Tongue (tissue), 2 donors: Measurements from ENCODE around the gene CFAP54. TPM values are rescaled to one million over a fixed set of nuclear protein-coding genes. Genes with fewer than 3 reads are reported as not detected.

Experiments
- DNase-seq: peaks from one replicate; pipeline ENCODE4 v3.0.0-alpha.2; 2015
- total RNA-seq: library from RNA; depleted of rRNA; stranded (reverse); fragments of >200 nt; gene quantifications from one replicate; pipeline ENCODE4 v1.2.3, GENCODE V29; 2014

Gene CFAP54
- total RNA-seq, 1 donor from 2014 or later = 1.6 TPM

DNA sequence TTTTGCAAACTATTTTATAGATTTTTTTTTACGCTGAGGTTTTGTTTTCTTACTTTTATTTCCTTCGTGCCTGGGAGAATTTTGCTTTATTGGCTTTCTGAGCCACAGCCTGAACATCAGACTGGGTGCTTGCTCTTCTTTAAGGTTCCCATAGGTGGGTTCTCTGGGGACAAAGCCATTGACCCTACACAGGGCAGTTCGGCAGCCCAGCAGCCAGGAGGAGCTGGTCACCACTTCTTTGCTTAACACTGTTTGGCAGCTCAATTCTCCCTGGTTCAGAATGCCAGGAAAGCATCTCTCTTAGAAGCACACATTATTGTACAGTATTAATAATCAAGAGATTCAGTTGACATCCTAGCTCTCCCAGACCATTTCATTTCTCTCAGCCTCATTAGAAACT lies 276.9 kb downstream of the CFAP54 start:
- no peak for DNase-seq

DNA sequence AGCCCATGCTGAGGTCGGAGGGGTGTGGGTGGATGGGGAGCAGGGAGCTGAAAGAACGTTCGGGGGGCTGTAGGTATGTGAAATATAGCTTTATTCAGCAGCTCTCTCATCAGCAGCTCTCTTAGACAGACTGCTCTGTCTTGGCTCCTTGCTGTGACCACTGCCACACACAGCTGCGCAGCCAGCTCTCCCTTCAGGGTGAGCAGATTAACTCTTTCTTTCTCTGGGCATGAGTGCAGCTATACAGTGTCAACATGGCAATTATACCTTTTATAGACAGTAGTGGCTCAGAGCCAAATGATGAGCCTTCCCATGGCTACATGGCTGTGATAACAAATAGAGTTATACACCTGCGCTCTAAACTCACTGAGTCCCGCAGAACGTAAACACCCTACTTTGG lies 280.0 kb downstream of the CFAP54 start:
- DNase-seq = no peak

DNA sequence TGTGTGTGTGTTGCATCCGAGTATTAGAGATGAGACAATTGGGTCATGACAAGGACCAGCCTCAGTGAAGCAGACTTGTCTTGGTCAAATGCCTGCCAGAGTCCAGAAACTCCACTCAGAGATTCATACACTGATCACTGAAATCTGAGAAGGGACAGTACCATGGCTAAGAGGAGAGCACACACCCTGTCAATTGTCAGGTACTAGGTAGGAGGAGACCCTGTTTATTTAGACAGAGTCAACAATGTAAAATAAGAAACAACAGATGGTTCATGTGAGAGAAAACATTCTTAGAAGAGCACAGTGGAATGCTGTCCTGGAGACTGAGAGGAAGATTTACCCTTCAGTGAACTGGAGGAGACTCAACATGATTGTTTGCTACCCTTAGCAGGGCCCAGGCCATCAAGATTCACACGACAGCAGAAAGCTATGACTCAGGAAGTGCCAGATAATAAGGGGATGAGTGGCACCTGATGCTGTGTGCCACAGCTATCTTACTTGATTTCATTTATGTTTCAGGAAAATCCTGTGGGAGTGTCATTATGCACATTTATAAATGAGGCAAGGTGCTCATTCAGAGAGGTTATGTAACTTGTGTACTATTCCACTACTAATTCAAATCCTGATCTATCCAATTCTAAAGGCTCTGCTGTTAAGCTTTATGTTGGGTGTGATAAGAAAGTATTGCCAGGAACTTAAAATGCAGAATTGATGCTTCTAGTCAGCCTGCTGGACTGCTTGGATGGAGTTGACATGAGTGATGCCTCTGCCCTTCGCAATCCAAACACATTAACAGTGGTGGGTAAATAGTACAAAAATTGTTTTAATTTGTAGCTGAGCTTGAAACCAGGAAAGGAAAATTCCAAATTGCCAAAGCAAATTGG lies 281.1 kb downstream of the CFAP54 start:
- no peak for DNase-seq

DNA sequence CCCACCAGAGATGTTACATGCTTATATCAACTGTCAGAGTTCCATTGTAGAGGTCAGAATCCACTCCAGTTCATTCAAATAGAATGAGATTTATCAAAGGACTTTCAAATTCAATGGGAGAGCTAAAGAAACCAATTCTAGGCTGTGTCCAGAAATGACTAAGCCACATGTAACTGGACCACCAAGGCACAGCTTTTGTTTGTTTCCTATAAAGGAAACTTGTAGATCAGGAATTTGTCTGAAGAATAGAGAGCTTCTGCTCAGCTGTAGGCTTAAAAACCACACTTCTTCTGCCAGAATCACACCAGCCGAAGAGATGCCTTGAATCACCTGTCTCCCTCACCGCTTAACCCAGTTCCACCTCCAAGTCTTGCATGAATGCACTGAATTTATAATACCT lies 283.7 kb downstream of the CFAP54 start:
- no peak for DNase-seq

DNA sequence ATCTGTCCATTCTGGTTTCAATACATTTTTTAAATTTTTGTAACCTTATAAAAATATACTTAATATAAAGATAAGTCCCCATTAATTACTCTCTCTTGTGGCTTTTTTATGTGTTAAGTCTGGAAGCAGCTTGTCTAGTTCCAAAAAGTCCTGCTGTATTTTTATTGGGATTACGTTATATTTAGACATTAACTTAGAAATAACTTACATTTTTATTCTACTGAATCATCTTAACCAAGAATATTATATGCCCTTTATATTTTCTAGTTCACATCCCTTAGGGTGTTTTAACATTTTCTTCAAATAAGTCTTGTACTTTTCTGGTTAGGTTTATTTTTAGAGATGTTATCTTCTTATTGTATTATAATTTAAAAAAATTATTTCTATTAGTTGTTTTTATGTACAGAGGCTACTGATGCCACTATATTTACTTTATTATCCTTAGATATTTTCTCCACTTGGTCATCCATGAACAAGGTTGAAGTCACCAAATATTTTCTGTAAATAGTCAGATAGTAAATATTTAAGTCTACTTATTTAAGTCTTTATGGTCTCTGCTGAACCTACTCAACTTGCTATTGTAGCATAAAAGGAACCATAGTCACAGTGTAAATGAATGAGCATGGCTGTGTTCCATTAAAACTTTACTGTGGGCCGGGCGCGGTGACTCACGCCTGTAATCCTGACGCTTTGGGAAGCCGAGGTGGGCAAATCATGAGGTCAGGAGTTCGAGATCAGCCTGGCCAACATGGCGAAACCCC lies 285.3 kb downstream of the CFAP54 start:
- no peak for DNase-seq

DNA sequence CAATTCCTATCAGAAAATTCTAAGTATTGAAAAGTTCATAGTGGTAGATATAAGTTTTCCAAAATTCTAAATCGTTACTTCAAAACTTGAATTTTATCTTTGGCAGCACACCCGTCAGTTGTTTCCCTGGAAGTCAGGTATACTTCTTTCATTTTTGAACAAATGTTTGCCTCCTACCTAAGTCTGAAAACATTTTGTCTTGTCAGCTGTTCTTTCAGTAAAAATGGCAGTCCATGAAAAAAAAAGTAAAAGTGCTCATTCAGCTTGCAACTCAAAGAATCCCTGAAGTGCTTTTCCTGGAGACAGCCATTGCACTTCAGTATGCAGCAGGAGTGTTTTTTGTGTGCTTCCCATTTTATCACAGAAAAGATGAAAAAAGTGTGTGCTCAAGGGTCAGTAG lies 287.5 kb downstream of the CFAP54 start:
- DNase-seq = no peak

DNA sequence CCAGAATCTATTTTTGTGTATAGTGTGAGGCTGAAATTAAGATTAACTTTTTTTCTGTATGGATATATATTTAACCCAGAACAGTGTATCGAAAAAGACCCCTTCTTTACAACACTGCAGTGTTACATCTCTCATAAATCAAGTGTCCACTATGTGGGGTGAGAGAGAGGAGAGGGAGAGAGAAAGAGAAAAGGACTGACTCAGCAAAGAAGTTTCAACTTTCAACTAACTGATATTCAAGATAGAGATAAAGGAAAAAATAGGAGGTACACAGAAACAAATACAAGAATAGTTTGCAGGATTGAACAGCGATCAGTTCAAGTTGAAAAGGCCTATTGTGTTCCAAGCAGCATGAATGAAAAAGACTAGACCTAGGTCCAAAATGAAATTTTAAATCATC lies 291.0 kb downstream of the CFAP54 start:
- no peak for DNase-seq

DNA sequence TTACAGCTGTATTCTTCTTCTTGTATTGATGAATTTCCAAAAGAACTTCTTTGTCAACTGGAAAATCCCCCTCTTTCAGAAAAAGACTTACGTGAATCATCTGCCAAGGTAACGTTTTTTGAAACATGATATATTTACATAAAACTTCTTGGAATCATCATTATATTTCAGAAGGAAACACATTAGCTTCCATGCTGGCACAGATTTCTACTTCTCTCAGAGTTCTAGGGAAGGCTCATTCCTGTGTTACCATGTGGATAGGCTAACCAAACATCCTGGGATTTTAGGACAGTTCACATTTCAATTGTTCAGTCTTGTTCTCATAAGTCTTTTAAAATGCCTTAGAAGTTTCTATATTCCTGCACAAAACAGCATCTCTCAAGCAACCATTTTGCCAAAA lies 297.4 kb downstream of the CFAP54 start:
- peak; percentile 52 for DNase-seq

DNA sequence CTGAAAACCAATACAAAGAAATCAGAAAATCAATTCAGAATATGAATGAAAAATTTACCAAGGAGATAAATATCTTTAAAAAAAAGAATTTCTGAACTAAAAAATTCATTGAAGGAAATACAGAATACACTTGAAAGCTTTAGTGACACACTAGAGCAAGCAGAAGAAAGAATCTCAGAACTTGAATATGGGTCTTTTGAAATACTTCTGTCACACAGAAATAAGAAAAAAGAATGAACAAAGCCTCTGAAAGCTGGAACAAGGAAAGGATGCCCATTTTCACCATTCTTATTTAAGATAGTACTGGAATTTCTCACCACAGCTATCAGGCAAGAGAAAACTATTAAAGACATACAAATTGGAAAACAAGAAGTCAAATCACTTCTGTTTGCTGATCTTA lies 314.6 kb downstream of the CFAP54 start:
- DNase-seq = no peak

DNA sequence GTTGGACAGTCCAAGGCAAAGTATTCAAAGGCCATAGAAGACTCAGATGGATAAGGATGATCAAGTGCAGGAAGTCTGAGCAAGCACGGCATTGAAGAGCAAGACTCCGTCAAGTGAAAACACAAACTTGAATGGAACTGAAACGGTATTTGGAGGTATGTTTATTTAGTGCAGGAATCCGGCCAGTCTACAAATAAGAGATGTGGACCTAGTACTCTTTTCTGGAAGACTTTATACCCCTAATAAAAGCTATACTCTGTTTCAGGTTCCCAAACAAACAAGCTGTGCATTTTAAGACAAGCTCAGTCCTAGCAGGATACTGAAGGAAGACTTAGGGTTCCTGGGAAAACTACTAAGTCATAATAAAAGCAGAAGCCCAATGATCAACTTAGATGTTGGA lies 316.9 kb downstream of the CFAP54 start:
- no peak for DNase-seq

DNA sequence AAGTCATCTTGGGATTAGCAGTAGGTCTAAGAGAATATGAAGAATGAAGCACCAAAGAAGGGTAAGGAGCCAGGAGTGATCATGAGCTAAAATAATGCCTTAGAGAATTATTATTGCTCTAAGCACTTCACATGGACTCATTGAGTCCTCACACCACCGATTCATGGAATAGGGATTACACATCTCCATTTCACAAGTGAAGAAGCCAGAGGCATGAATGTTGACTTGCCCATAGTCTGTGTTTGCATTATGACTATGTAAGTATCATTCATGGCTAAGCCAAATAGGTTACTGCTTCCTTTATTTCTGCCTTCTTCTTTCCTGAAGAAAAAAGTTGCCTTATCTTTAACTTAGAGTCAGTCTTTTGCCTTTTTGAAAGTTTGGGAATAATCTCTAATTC lies 318.4 kb downstream of the CFAP54 start:
- DNase-seq = no peak

DNA sequence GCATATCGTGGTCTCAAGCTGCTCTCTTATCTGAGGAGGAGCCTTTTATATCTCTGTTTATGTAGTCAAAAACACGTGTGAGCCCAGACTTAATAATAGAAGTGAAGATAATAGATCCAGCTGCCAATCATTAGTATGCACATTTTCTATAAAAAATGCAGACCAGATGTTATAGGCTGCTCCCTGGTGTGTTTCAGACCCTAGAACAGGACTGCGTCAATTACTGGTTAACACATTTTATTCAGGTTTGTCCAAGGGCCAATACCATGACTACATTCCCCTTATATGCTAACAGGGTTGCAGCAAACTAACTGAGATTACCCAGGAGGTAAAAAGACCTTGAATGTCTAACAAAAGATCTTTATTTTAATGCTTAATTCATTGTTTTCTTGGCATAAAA lies 319.2 kb downstream of the CFAP54 start:
- no peak for DNase-seq

DNA sequence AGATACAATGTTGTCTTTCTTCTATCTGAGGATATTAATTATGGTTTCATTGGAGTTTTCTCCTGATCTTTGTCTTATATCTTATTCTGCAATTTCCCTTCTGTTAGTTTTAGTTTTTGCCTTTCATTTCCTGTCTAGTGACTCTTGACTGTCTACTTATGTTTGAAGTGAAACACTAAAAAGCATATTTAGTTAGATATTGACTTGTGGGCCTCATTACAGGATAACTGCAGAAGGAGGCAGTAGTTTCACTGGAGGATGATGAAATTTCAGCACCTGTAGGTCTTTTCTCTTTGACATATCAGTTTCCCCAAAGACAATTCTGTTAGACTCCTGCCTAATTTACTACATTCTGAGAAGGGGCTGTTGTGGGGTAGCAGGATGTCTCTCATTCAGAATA lies 320.1 kb downstream of the CFAP54 start:
- DNase-seq = no peak

DNA sequence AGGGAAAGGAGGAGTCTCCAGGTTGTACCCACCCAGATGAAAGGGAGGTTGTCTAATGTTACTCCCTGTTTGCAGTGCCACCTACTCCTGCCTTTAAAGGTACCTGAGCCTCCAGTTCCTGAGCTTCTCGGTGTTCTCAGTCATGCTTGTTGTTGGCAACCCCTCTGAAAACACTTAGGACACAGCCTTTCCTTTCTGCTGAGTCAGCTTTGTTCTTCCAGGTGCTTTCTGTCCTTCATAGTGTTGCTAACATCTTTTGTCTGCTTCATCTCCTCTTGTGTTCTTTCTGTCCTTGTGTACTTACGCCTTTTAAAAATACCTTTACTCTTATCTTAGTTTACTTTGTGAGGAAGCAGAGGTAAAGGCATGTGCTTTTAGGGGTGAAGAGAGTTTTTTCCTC lies 320.7 kb downstream of the CFAP54 start:
- no peak for DNase-seq

DNA sequence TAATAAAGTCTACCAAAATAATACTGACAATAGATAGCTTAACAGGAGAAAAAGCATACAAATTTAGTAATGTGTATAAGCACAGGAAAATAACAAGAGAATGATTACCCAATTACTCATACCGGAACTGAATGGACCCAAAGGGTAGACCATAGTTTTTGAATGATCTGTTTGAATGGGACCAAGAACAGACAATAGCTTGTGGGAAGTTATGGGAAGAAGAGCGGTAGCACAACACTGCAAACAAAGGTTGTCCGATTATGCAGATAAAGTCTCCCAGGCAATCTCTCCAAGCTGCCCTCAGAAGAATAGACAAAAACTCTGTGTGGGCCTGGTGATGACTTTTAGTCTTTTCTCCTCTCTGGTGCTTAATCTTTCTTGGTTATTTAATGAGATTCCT lies 321.1 kb downstream of the CFAP54 start:
- DNase-seq = no peak

DNA sequence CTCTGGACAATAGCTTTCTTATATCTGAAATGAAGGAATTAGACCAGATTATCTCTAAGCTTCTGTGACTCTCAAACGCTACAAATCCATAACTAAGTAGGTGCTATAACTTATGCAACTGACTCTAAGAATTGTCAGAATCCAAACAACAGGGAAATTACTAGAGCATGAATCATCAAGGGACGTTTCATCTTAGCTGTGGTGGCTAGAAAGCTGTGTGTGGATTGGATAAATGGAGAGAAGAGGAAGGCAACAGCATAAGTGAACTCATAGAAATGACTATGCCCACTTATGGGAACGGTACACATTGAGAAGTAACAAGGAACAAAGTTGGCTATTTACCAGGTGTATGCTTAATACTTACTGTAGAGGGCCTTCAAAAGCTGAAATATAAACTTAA lies 321.7 kb downstream of the CFAP54 start:
- no peak for DNase-seq

DNA sequence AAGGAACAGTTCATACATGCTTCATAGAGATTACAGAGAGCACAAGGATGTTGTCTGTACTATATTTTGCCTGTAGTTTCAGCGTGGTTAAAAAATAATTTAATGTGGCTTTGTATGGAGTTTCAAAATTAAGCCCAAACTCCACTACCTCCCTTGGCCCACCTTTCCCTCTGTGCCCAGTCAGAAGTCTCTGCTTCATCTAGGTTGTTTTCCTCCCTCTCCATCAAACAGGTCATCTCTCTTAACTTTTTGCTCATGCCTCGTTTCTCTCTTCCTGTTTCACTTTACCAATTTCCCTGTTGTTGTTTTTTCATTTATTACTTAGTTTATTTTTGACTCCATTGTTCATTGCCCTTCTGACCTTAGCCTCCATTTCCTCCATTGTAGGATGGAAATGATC lies 322.8 kb downstream of the CFAP54 start:
- DNase-seq = no peak

DNA sequence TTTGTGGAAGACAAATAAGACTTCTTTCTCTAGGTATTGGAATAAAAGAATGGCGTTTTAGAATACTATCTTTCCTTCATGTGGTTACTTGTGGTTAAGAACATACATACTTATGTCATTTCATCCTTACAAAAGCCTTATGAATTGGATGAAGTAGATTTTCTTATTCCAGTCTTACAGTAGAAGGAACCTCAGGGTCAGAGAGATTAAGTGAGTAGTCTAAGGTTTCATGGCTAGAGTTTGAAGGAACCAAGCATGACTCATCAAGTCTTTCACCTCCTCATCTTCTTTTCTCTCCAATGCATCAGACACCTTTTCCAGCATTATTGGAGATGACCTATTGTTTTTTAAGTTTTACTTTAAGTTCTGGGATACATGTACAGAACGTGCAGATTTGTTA lies 324.8 kb downstream of the CFAP54 start:
- DNase-seq = no peak

DNA sequence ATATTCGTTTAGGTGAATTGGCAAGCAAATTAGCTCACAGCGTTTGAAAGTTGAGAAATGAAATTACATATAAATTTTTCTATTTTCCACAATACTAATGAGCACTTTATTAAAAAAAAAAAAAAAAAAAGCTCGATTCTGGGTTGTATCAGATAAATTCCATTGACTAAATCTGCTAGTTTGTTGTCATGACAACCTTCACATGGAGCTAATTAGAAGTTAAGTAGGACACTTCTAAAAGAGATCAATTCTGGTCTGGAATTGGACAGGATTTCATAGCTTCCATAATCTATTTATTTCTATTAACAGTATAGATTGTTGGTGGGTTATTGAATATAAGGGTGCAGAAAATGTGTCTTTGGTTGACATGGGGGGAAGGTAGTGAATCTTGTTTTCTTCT lies 332.2 kb downstream of the CFAP54 start:
- no peak for DNase-seq

DNA sequence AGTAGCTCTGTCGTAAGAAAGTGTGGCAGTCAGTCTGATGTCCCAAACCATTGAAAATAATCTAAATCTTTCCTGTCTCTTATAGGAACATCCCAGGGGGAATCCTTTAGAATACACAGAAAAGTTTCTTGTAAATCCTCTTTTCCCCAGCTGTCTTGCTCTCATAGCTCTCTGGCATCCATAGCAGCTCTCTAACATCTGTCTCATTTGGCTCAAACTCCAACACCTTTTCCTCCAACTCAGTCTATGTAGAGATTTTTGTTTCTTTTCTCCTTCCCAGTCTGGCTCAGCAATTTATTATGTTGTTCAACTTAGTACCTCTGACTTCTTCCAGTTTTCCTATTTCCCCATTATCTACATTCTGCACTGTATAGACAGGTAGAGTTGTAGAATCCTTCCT lies 333.3 kb downstream of the CFAP54 start:
- DNase-seq = peak; percentile 74

DNA sequence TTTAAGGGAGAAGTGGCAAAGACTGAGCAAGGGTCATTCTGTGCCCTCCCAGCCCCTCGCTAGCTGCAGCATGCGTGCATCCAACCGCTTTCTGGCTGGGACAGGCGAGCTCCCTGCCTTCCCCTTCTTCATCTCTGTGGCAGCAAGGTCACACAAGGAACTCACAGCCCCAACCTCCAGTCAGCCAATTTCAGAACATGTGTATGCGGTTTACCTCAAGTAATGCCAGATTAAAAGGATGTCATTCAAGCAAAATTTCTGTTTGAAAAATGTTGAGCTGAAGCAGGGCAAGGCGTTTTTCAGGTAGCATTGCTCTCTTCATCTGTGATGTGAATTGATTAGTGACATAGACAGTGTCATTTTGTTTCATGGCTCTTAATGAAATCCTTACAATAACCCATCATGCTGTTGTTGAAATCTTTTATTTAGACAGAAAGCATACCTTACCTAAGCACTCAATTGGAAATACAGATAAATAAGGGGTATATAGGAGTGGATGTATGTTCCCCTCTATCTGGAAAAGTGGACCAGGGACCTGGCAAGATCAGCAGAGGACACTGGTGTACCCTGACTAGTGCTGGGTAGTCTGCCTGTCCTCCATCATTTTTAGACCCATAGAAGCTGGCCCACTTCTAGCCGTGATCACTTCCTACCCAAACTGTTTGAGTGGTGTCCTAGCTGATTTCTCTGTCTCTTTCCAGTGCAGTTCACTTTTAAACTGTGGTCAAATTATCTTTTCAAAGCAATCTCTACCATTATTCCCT lies 334.9 kb downstream of the CFAP54 start:
- DNase-seq = no peak

DNA sequence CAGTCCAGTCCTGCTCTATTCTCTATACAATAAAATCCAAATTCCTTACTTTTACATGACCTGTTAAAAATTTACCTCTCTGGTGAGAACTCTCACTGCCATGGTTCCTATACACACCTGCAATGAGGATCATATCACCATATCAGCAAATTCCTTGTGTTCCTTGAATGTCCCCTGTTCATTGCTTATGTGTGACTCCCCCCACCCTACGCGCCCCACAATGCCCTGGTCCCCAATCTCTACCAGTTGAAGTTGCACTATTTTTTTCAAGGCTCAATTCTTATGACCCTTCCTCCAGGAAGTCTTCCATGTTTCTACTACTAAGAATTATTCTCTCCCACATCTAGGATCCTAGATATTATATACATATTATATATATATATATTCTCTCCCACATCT lies 335.5 kb downstream of the CFAP54 start:
- no peak for DNase-seq

DNA sequence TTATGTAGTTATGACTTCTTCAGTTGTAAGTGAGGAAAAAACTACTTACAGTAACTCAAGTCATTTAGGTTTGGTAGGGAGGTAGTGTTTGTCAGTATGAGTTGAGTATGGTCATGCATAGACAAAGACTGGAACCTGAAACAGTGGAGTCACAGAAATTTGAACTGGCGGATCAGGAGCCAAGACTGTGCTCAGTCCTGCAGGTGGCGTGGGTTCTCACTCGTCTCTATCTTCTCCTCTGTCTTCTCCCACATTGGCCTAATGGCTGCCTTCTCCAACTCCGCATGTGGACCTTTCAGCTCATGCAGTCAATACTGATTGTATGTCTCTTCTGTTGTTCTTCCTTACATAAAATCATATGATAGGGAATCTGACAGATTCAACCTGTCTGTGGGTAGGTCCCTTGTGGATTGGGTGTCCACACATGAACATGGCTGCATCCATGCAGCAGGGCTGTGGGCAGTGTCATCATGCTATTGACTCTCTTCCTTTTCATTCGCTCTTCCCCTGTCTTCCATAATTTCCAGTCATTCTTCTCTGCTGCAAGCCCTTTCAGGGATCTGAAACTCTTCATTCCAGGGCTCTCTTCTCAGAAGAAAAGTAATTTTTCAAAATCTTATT lies 338.9 kb downstream of the CFAP54 start:
- no peak for DNase-seq
